IMR-90 (cell line): ENCODE measurements around the gene MRGPRF. TPM values are rescaled to one million over a fixed set of nuclear protein-coding genes. Genes with fewer than 3 reads are reported as not detected.

Experiments
- ATAC-seq: fragments of 200-7000 bp; cut with Tn5 transposase; 2 replicates; pipeline ENCODE4 v1.9.1; 2020; ENCODE audit warnings: low read depth, mild to moderate bottlenecking, moderate library complexity
- BruUV-seq: library from RNA; stranded (reverse); fragments of 400-500 nt; replicated peaks from 2 replicates; lab custom pipeline; 2021; lab: Mats Ljungman, UMichigan
- CTCF ChIA-PET: fragments of 300-600 bp; formaldehyde crosslinking; extraction: SDS; loops from one replicate; lab custom pipeline; 2021; ENCODE audit warnings: antibody characterized with exemption; lab: Yijun Ruan, JAX
- POLR2A ChIA-PET: fragments of 300-600 bp; sonication (Branson Sonifier 250); formaldehyde crosslinking; loops from one replicate; lab custom pipeline; 2022; ENCODE audit warnings: antibody characterized with exemption; ENCODE audit not compliant: unreplicated experiment; lab: Charles Lee
- DNase-seq: peaks from one replicate; pipeline ENCODE4 v3.0.0; 2013
- H2AFZ ChIP-seq: replicated peaks from 2 replicates; pipeline ENCODE3; 2013; ENCODE audit warnings: low read length, mild to moderate bottlenecking; ENCODE audit not compliant: poor library complexity
- H2AK5ac ChIP-seq: 2 replicates; pipeline ENCODE4 v1.6.1; 2013; ENCODE audit warnings: low read depth, low read length, inconsistent platforms
- H2AK9ac ChIP-seq: replicated peaks from 2 replicates; pipeline ENCODE3; 2013; ENCODE audit warnings: mild to moderate bottlenecking, low read depth, low read length, moderate library complexity; ENCODE audit not compliant: poor library complexity
- H2BK120ac ChIP-seq: 2 replicates; pipeline ENCODE4 v1.6.1; 2013; ENCODE audit warnings: low read depth, low read length, inconsistent platforms
- H2BK15ac ChIP-seq: 3 replicates; pipeline ENCODE4 v1.6.1; 2013; ENCODE audit warnings: low read depth, low read length, inconsistent platforms
- H2BK20ac ChIP-seq: 2 replicates; pipeline ENCODE4 v1.6.1; 2013; ENCODE audit warnings: low read depth, mild to moderate bottlenecking, inconsistent platforms, low read length, moderate library complexity
- H2BK5ac ChIP-seq: 2 replicates; pipeline ENCODE4 v1.6.1; 2013; ENCODE audit warnings: mild to moderate bottlenecking, low read depth, low read length, inconsistent platforms; ENCODE audit not compliant: poor library complexity, severe bottlenecking
- H3K14ac ChIP-seq: replicated peaks from 2 replicates; pipeline ENCODE4 v1.6.1; 2013; ENCODE audit warnings: low read depth, low read length, inconsistent platforms
- H3K18ac ChIP-seq: 2 replicates; pipeline ENCODE4 v1.6.1; 2013; ENCODE audit warnings: low read depth, low read length, control low read depth
- H3K23ac ChIP-seq: 2 replicates; pipeline ENCODE4 v1.6.1; 2013; ENCODE audit warnings: low read depth, low read length, inconsistent platforms
- H3K27ac ChIP-seq: 2 replicates; pipeline ENCODE4 v1.5.1; 2013; ENCODE audit warnings: mild to moderate bottlenecking, control low read depth, low read length; ENCODE audit not compliant: insufficient read depth
- H3K27me3 ChIP-seq: 2 replicates; pipeline ENCODE4 v1.6.1; 2013; ENCODE audit warnings: low read length; ENCODE audit not compliant: control insufficient read depth, insufficient read depth
- H3K36me3 ChIP-seq: 2 replicates; pipeline ENCODE4 v1.6.1; 2013; ENCODE audit warnings: low read length, mixed read lengths; ENCODE audit not compliant: control insufficient read depth, insufficient read depth
- H3K4ac ChIP-seq: 2 replicates; pipeline ENCODE4 v1.6.1; 2013; ENCODE audit warnings: low read depth, low read length, inconsistent platforms
- H3K4me1 ChIP-seq: 2 replicates; pipeline ENCODE4 v1.6.1; 2013; ENCODE audit warnings: low read length, mixed read lengths; ENCODE audit not compliant: control insufficient read depth, insufficient read depth
- H3K4me2 ChIP-seq: 2 replicates; pipeline ENCODE4 v1.6.1; 2013; ENCODE audit warnings: low read depth, mild to moderate bottlenecking, control low read depth, low read length, moderate library complexity
- H3K4me3 ChIP-seq: 2 replicates; pipeline ENCODE4 v1.5.1; 2013; ENCODE audit warnings: low read depth, mild to moderate bottlenecking, control low read depth, low read length, moderate library complexity; ENCODE audit not compliant: insufficient read depth
- H3K56ac ChIP-seq: 2 replicates; pipeline ENCODE4 v1.6.1; 2013; ENCODE audit warnings: low read length, inconsistent platforms; ENCODE audit not compliant: insufficient read depth; ENCODE audit errors: extremely low read depth
- H3K79me1 ChIP-seq, 2 experiments: 2 replicates each; pipeline ENCODE4 v1.6.1; 2013; ENCODE audit warnings: low read length in 2 of 2, inconsistent platforms in 1 of 2, low read depth in 1 of 2
- H3K9ac ChIP-seq: 2 replicates; pipeline ENCODE4 v1.6.1; 2013; ENCODE audit warnings: low read depth, low read length, control low read depth
- H3K9me1 ChIP-seq: 2 replicates; pipeline ENCODE4 v1.6.1; 2013; ENCODE audit warnings: low read length, inconsistent platforms; ENCODE audit not compliant: insufficient read depth
- H3K9me3 ChIP-seq: 2 replicates; pipeline ENCODE4 v1.6.1; 2013; ENCODE audit warnings: low read length; ENCODE audit not compliant: control insufficient read depth, insufficient read depth
- H4K20me1 ChIP-seq: 2 replicates; pipeline ENCODE4 v1.6.1; 2013; ENCODE audit warnings: low read length, inconsistent platforms; ENCODE audit not compliant: insufficient read depth
- H4K5ac ChIP-seq: 2 replicates; pipeline ENCODE4 v1.6.1; 2013; ENCODE audit warnings: mild to moderate bottlenecking, low read depth, low read length, control low read depth
- H4K8ac ChIP-seq, 2 experiments: 2 replicates each; pipeline ENCODE4 v1.6.1; 2013; ENCODE audit warnings: low read depth in 2 of 2, low read length in 2 of 2, control low read depth in 1 of 2, inconsistent platforms in 1 of 2
- H4K91ac ChIP-seq: 2 replicates; pipeline ENCODE4 v1.6.1; 2013; ENCODE audit warnings: low read depth, low read length, inconsistent platforms; ENCODE audit not compliant: insufficient read depth
- BHLHE40 ChIP-seq: fragments of 150-350 bp; IDR thresholded peaks from 2 replicates; pipeline ENCODE4 v1.6.1; 2016; ENCODE audit warnings: mild to moderate bottlenecking, low read depth, low read length
- CEBPB ChIP-seq: IDR thresholded peaks from 2 replicates; pipeline ENCODE4 v1.6.1; 2012; ENCODE audit warnings: low read depth, low read length, improper control_type of control experiment
- CHD1 ChIP-seq: IDR thresholded peaks from 2 replicates; pipeline ENCODE4 v1.6.1; 2012; ENCODE audit warnings: low read depth, low read length, improper control_type of control experiment
- FOS ChIP-seq: fragments of 150-350 bp; IDR thresholded peaks from 2 replicates; pipeline ENCODE4 v1.6.1; 2016; ENCODE audit warnings: low read depth, low read length
- MAFK ChIP-seq: IDR thresholded peaks from 2 replicates; pipeline ENCODE4 v1.6.1; 2012; ENCODE audit warnings: low read depth, low read length, improper control_type of control experiment
- MAZ ChIP-seq: IDR thresholded peaks from 2 replicates; pipeline ENCODE4 v1.6.1; 2012; ENCODE audit warnings: low read depth, mild to moderate bottlenecking, low read length, improper control_type of control experiment, moderate library complexity, borderline replicate concordance
- MXI1 ChIP-seq: IDR thresholded peaks from 2 replicates; pipeline ENCODE4 v1.6.1; 2012; ENCODE audit warnings: low read depth, mild to moderate bottlenecking, low read length, moderate library complexity, borderline replicate concordance
- NFE2L2 ChIP-seq: fragments of 150-350 bp; IDR thresholded peaks from 2 replicates; pipeline ENCODE4 v1.6.1; 2016; ENCODE audit warnings: low read depth, mild to moderate bottlenecking, low read length
- POLR2A ChIP-seq: IDR thresholded peaks from 2 replicates; pipeline ENCODE4 v1.6.1; 2012; ENCODE audit warnings: mild to moderate bottlenecking, low read depth, low read length
- RAD21 ChIP-seq: IDR thresholded peaks from 2 replicates; pipeline ENCODE4 v1.6.1; 2012; ENCODE audit warnings: low read length, improper control_type of control experiment
- RCOR1 ChIP-seq: IDR thresholded peaks from 2 replicates; pipeline ENCODE4 v1.6.1; 2012; ENCODE audit warnings: mild to moderate bottlenecking, low read length, improper control_type of control experiment; ENCODE audit not compliant: insufficient replicate concordance
- RFX5 ChIP-seq: IDR thresholded peaks from 2 replicates; pipeline ENCODE4 v1.8.0; 2012; ENCODE audit warnings: low read depth, mild to moderate bottlenecking, low read length, moderate library complexity
- SMC3 ChIP-seq: fragments of 150-350 bp; IDR thresholded peaks from 2 replicates; pipeline ENCODE4 v1.6.1; 2016; ENCODE audit warnings: low read depth, mild to moderate bottlenecking, antibody characterized with exemption, low read length, moderate library complexity
- WGBS, 2 experiments: methylation state at CpG; one replicate each; pipeline versions ENCODE4 v1.1.5 to v1.1.7; 2013; ENCODE audit warnings: missing lambda C conversion rate in 2 of 2; ENCODE audit not compliant: insufficient read length in 1 of 2; ENCODE audit errors: extremely low coverage in 2 of 2; 5-methylcytosine and 5-hydroxymethylcytosine counted together
- dilution Hi-C: fragments of 300-500 bp; cut with HindIII; formaldehyde crosslinking; loops from one replicate; pipeline ENCODE4 v1.14.3; 2018; ENCODE audit warnings: low sequenced_read_pairs; ENCODE audit not compliant: unreplicated experiment
- in situ Hi-C: fragments of 300-500 bp; cut with MboI; formaldehyde crosslinking; loops from 3 replicates; pipeline ENCODE4 v1.14.3; 2019; ENCODE audit warnings: low sequenced_read_pairs, inconsistent platforms, mixed read lengths
- intact Hi-C: fragments of 100-400 bp; cut with micrococcal nuclease; formaldehyde crosslinking; loops from 2 replicates; pipeline ENCODE4 v1.10.0; 2022
- polyA plus RNA-seq, 3 experiments: library from polyadenylated mRNA; depleted of rRNA; stranded (reverse); fragments of >200 nt; gene quantifications; 2 replicates each; pipeline ENCODE4 v1.2.3, GENCODE V29; 2012; ENCODE audit warnings: low replicate concordance in 1 of 3
- total RNA-seq: library from RNA; depleted of rRNA; stranded (reverse); fragments of >200 nt; gene quantifications from 2 replicates; pipeline ENCODE4 v1.2.3, GENCODE V29; 2012
- TF ChIP-seq, protein P1 (sequence below): fragments of 150-350 bp; IDR thresholded peaks from 2 replicates; pipeline ENCODE4 v1.6.1; 2016; ENCODE audit warnings: low read depth, mild to moderate bottlenecking, low read length, moderate library complexity, borderline replicate concordance
- TF ChIP-seq, protein P2 (sequence below): fragments of 150-350 bp; IDR thresholded peaks from 2 replicates; pipeline ENCODE4 v1.6.1; 2017; ENCODE audit warnings: mild to moderate bottlenecking, antibody characterized with exemption, low read length, low read depth
- TF ChIP-seq, protein P3 (sequence below): conservative IDR thresholded peaks from 2 replicates; pipeline ENCODE4 v1.5.1; 2012; ENCODE audit warnings: mild to moderate bottlenecking, low read depth, low read length, improper control_type of control experiment

Gene MRGPRF
- total and polyA plus RNA-seq, 2 of the 4 experiments (the other 2 are of a cell fraction) = 6.3 to 28.8 TPM

DNA sequence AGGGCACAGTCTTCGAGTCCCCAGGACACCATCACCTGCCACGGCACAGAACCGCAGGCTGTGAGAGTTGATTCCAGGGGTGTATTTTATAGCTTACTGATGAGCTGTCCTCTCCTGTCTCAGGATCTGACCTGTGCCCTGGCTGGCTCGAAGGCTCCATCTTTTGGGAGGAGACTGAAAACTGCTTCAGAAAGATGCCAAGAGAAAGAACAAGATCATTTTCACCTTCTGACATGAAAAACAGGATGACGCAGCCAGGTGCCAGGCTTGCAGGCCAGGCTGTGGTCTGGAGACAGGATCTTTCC, 34.5 kb downstream of the MRGPRF start:
- BruUV-seq = no TSS peak
- no peak overlapping the region for H4K5ac ChIP-seq
- H3K4ac ChIP-seq = no peak overlapping the region
- no peak overlapping the region for H4K8ac ChIP-seq
- H2BK120ac ChIP-seq = no peak overlapping the region
- H3K9me3 ChIP-seq = no peaks in the 10 kb centered on the region
- ATAC-seq (no peak), DNase-seq (no peak)
- H3K9me1 ChIP-seq = no peaks in the 10 kb centered on the region
- H3K23ac ChIP-seq = no peak overlapping the region
- H2AK9ac ChIP-seq = no peak overlapping the region
- no peak overlapping the region for H3K27ac ChIP-seq
- POLR2A ChIA-PET = no interaction called here
- no peak overlapping the region for H3K9ac ChIP-seq
- no peak overlapping the region for H2BK5ac ChIP-seq
- no peak overlapping the region for H2BK15ac ChIP-seq
- H3K36me3 ChIP-seq = no peaks in the 10 kb centered on the region
- intact Hi-C loops = no loop called here
- no peak overlapping the region for H2AK5ac ChIP-seq
- H3K56ac ChIP-seq = no peak overlapping the region
- WGBS, 2 experiments = 40% methylated on average over 1 of the region's 5 CpGs; no CpG with 5 or more reads in 1 of the 2 experiments
- peaks cover 2% of the 10 kb centered on the region; the same call in 1 of the 2 replicates for H3K4me1 ChIP-seq
- dilution Hi-C loops = no loop called here
- in situ Hi-C loops = no loop called here
- H3K79me1 ChIP-seq = no peaks in the 10 kb centered on the region
- no peak overlapping the region for H3K18ac ChIP-seq
- no peak overlapping the region for H3K4me3 ChIP-seq
- no peak overlapping the region for H3K14ac ChIP-seq
- H3K27me3 ChIP-seq = peaks cover 40% of the 10 kb centered on the region
- CTCF ChIA-PET = no interaction called here
- TF ChIP-seq RAD21 (no peak), POLR2A (no peak), RCOR1 (no peak), MAFK (no peak), CEBPB (no peak), CHD1 (no peak), RFX5 (no peak), NFE2L2 (no peak), MXI1 (no peak), MAZ (no peak), SMC3 (no peak), FOS (no peak), BHLHE40 (no peak)
- TF ChIP-seq, protein P1, sequence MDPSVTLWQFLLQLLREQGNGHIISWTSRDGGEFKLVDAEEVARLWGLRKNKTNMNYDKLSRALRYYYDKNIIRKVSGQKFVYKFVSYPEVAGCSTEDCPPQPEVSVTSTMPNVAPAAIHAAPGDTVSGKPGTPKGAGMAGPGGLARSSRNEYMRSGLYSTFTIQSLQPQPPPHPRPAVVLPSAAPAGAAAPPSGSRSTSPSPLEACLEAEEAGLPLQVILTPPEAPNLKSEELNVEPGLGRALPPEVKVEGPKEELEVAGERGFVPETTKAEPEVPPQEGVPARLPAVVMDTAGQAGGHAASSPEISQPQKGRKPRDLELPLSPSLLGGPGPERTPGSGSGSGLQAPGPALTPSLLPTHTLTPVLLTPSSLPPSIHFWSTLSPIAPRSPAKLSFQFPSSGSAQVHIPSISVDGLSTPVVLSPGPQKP = no peak
- TF ChIP-seq, protein P2, sequence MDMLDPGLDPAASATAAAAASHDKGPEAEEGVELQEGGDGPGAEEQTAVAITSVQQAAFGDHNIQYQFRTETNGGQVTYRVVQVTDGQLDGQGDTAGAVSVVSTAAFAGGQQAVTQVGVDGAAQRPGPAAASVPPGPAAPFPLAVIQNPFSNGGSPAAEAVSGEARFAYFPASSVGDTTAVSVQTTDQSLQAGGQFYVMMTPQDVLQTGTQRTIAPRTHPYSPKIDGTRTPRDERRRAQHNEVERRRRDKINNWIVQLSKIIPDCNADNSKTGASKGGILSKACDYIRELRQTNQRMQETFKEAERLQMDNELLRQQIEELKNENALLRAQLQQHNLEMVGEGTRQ = no peak
- TF ChIP-seq, protein P3, sequence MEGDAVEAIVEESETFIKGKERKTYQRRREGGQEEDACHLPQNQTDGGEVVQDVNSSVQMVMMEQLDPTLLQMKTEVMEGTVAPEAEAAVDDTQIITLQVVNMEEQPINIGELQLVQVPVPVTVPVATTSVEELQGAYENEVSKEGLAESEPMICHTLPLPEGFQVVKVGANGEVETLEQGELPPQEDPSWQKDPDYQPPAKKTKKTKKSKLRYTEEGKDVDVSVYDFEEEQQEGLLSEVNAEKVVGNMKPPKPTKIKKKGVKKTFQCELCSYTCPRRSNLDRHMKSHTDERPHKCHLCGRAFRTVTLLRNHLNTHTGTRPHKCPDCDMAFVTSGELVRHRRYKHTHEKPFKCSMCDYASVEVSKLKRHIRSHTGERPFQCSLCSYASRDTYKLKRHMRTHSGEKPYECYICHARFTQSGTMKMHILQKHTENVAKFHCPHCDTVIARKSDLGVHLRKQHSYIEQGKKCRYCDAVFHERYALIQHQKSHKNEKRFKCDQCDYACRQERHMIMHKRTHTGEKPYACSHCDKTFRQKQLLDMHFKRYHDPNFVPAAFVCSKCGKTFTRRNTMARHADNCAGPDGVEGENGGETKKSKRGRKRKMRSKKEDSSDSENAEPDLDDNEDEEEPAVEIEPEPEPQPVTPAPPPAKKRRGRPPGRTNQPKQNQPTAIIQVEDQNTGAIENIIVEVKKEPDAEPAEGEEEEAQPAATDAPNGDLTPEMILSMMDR = no peak
- no peak overlapping the region for H2BK20ac ChIP-seq
- H4K20me1 ChIP-seq = no peaks in the 10 kb centered on the region
- H3K4me2 ChIP-seq = no peak overlapping the region
- no peak overlapping the region for H4K91ac ChIP-seq
- H2AFZ ChIP-seq = peak overlapping the region; percentile 72
